ENCODE results near the gene LHX3.

Gene LHX3

DNA sequence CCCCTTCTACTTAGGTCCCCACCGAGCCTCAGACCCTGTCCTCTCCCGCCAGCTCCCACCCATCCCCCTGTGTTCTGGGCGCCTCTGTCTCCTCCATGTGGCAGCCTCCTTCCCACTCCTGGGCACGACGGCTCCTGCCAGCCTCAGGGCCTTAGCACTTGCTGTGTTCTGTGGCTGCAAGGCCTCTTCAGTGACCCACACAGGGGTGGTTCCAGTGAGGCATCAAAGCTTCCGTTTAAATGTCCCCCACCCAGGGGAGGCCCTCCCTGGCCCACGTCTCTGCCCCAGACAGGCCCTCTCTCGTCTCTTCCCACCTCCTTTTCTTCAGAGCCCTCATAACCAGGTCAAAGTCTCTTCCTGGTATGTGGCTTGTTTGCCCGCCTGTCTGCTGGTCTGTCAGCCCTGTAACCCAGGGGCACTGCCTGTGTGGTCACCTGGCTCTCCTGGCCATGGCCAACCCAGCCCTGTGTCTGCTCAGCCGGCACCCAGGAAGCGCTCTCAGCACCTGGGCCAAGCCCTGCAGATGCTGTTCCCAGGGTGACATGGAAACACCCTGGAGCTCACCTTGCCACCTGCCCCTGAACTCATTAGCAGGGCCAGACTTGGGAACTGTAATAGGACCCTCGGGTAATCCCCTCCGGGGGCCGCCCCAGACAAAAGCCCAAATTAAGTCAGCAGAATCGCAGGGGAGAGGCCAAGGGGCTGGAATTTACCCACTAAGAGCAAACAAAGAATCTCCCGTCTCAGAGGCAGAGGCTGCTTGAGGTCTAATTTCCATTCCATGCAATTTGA, 33.7 kb downstream of the LHX3 start:
- FAIRE-seq (no peak), DNase-seq (ENCODE audit: insufficient read length, low spot score) (no peak)
- TF ChIP-seq POLR2A (IDR thresholded peaks at IDR 0.05; ENCODE audit: low read depth, low read length), result no peak

DNA sequence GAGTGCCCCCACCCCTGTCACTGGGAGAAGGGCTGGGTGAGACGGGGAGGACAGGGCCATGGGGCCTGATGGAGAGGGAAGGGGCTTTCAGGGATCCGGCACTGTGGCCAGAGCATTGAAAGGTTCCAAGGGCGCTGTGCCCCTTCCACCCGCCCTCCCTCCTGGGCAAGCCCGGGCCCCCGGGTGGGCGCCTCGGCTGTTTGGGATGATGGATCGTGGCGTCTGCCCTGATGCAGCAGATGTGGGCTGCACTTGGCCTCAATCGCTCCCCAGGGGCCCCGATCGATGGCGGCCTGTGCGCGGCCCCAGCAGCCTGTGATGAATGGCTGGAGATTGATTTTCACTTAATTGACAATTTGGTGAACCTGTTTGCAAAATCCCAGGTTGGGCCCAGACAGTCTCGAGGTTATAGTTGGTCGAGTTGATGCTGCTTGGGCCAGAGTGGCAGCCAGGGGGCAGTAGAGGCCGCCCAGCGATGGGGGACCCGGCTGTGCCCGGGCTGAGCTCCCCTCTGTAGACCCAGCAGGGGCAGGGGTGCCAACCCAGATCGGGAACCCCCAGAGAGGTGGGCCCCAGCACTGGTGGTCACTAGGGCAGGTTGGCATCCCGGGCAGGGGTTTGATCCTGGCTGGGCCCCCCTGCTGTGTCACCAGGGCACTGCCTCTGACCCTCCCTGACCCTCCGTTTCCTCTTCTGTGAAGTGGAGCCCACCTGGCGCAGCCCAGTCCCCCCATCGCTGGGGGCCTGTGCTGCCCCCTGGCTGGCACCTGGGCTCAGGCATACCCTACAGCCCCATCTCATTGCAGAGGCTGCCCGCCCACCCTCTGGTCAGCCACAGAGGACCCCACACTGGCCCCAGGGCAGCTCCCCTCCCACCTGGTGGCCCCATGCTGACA, 34.7 kb downstream of the LHX3 start:
- no peak for TF ChIP-seq POLR2A (IDR thresholded peaks at IDR 0.05; ENCODE audit: low read depth, low read length)
- FAIRE-seq (no peak), DNase-seq (ENCODE audit: insufficient read length, low spot score) (peak; percentile 89)

DNA sequence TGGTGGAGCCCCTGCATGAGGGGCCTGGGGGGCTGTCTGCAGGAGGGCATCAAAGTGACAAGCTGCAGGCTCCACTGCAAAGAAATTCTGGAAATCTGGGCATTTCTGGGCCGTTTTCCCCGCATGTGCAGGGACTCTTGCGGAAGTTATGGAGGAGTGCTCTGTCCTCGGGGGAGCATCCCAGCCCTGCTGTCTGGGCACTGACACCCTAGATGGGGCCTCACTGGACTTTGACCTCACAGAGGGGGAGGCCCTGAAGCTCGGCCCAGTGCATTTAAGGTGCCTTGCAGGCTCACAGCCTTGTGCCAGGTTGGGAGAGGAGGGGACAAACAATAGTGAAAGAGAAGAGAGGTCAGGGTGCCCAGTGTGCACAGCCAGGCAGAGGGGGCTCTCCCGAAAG, 35.4 kb downstream of the LHX3 start:
- FAIRE-seq (no peak), DNase-seq (ENCODE audit: insufficient read length, low spot score) (no peak)
- no peak for TF ChIP-seq POLR2A (IDR thresholded peaks at IDR 0.05; ENCODE audit: low read depth, low read length)

DNA sequence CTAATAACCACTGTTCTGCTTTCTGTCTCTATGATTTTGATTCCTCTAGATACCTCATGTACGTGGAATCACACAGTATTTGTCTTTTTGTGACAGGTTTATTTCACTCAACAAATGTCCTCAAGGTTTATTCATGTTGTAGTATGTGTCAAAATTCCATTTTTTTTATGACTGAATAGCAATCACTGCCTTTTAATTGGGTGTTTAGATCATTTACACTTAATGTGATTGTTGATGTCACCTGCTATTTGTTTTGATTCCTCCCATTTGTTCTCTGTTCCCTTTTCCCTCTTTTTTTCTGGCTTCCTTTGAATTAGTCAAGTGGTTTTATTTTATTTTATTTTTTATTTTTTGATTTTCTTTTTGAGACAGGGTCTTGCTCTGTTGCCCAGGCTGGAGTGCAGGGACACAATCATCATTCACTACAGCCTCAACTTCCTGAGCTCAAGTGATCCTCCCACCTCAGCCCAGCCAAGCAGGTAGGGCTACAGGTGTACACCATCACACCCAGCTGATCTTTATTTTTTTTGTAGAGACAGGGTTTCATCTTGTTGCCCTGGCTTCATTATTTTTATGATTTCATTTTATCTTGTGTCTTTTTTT, 41.6 kb downstream of the LHX3 start:
- no peak for TF ChIP-seq POLR2A (IDR thresholded peaks at IDR 0.05; ENCODE audit: low read depth, low read length)
- FAIRE-seq (no peak), DNase-seq (ENCODE audit: insufficient read length, low spot score) (no peak)

DNA sequence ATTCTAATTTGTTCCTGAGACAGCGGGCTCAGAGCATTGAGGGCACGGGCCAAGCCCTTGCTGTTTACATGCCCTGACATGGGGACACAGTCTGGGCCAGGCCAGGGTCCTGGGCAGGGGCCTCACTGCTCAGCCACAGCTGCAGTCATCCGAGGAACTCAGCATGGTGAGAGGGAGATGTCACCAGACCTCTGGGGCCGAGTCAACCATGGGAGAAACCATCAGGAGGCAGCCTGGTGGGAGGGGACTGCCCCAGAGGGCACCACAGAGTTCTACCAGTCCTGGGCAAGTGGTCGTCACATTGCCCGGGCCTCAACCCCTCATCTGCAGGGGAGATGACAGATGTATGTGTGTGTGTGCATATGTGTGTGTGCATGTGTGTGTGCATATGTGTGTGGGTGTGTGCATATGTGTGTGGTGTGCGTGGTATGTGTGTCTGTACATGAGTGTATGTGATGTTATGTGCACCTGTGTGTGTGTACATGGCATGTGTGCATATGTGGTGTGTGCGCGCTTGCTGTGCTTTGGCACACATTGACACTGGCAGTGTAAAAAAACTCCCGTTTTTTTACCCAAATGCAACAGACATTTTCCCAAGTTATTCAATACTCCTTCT, 43.8 kb downstream of the LHX3 start:
- no peak for DNase-seq (ENCODE audit: insufficient read length, low spot score)
- FAIRE-seq, result peak; percentile 55
- TF ChIP-seq POLR2A (IDR thresholded peaks at IDR 0.05; ENCODE audit: low read depth, low read length), result no peak

DNA sequence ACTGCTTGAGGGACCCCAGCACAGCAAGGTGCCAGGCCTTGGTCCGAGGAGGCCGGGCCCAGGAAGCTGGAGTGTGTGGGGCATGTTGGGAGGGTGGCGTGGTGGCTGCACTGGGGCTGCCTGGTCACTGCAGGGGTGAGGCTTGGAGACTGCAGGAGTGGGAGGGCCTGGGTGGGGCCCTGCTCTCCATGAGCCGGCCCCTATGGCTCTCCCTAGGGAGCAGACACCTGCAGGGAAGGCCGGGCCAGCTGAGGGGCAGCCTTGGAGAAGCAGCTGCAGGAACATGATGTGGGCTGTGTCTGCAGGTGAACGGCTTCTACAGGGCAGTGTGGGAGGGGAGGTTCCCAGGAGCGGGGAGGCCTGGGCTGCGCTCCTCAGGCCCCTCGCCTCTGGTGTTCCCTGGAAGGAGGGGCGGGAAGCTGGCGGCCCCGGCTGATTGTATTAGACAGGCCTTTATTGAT, 44.5 kb downstream of the LHX3 start:
- TF ChIP-seq POLR2A (IDR thresholded peaks at IDR 0.05; ENCODE audit: low read depth, low read length), result no peak
- no peak for DNase-seq (ENCODE audit: insufficient read length, low spot score)
- no peak for FAIRE-seq

DNA sequence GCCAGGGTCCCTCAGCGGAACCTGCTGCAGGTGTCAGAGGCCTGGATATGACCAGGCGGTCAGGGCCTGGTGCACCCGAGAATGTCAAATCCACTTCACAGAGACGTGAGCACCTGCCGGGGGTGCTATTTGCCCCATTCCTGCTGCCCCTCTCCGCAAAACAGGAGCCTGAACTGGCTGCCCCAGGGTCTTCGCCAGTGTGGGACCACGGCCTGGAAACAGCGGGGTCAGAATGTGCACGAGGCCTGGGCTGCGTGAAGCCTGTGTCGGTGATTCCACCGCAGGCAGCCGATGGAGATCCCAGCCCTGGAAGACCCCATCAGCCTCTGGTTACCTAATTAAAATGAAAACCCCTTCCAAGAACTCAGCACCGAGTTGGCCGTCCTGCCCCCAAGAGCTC, 45.1 kb downstream of the LHX3 start:
- FAIRE-seq, result no peak
- DNase-seq (ENCODE audit: insufficient read length, low spot score), result no peak
- no peak for TF ChIP-seq POLR2A (IDR thresholded peaks at IDR 0.05; ENCODE audit: low read depth, low read length)

DNA sequence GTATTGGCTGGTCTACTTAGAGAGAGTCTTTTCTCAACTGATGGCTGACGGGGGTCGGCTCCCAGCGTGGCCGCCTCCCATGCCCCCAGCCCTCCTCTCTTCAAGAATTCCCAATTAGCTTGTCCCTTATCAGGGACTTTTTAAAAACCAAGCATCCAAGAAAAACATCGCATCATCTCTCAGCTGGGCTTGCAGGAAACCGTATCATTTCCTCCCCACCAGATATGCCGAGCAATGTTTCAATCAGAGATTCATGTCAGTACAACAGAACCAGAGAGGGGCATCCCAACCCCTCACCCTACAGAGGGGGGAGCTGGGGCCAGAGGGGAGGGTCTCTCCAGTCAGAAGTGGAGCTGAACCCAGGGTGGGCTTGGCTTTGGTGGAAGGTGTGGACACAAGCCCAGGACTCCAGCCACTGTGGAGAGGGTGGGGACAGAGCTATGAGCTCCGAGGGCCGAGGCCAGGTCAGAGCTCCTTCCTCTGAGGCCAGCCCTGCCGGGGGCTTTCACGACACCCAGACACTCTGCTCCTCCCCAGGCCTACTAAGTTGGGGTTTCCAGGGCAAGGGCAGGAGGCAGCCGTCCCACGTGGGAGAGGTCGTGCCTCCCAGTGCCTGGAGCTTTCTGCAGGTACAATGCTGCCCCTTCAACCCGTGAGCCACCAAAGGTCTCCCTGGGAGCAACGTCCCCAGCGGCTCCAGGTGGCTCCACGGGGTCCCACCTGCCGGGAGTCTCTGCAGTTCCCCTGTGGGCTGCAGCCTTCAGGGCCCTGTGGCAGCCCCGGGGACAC, 47.3 kb downstream of the LHX3 start:
- no peak for FAIRE-seq
- no peak for DNase-seq (ENCODE audit: insufficient read length, low spot score)
- TF ChIP-seq POLR2A (IDR thresholded peaks at IDR 0.05; ENCODE audit: low read depth, low read length), result no peak

DNA sequence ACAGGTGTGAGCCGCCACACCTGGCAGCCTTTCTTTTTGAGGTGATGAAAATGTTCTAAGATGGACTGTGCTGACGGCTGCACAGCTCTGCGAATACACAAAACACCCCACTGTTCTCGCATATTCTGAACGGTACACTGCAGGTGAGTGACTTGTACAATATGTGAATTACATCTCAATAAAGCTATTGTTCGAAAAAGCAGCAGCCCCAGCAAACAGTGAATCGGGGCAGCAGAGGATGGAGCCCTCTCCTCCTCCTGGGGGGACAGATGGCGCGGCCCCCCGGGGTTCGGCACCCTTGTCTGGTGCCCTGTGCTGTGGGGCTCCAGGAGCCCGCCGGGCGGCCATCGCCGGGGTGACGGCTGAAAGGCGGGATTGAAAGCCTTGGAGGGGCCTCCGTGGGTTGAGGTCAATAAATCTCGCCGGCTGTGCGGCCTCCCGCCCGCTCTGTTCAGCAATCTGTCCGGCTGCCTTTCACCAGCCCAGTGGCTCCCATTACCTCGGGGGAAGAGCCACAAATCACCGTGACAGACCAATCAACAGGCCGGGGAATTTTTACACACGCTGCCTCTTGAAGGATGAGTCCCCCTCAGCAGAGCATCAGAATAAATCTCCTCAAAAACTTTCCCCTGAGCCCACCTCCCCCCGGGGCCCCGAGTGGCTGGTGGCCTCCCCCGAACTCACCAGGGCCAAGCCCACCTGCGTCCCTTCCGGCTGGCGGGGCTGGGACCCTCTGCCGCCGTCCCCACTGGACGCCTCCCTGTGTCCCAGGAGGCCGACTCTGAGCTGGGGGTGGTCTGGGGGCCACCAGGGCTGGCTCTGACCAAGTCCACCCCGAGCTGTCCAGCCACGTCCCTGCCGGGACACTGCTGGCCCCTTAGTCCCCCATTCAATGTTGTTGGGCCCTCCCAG, 48.5 kb downstream of the LHX3 start:
- DNase-seq (ENCODE audit: insufficient read length, low spot score) (no peak), FAIRE-seq (no peak)
- TF ChIP-seq POLR2A (IDR thresholded peaks at IDR 0.05; ENCODE audit: low read depth, low read length), result no peak

DNA sequence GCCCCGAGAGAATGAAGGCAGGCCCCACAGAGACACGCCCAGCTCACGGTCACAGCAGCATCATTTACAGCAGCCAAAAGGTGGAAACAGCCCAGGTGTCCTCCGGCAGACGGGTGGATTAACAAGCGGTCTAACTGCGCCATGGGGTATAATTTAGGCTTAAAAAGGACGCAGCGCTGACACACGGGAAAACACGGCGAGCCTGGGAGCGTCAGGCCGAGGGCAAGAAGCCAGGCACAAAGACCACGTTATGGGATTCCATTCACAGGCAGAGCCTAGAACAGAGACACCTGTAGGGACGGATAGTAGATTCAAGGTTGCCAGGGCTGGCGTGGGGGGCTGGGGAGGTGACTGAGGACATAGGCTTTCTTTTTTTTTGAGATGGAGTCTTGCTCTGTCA, 49.4 kb downstream of the LHX3 start:
- FAIRE-seq, result no peak
- DNase-seq (ENCODE audit: insufficient read length, low spot score), result no peak
- no peak for TF ChIP-seq POLR2A (IDR thresholded peaks at IDR 0.05; ENCODE audit: low read depth, low read length)

DNA sequence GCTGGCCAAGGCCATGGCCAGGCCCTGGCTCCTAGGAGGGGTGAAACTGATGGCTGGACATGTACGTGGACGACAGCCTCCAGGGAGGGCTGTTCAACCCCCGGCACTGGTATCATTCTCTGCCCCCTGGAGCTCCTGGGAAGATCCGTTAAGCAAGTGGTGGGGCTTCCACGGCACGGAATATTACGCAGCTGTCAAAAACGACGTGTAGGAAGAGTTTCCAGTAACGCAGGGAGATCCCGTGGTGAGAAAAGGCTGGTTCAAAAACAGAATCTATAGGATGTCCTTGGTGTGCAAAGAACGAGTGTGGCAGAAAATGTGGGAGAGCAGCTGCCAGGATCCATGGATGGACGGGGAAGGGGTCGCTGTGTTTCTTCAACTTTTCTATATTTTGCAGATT, 50.0 kb downstream of the LHX3 start:
- no peak for TF ChIP-seq POLR2A (IDR thresholded peaks at IDR 0.05; ENCODE audit: low read depth, low read length)
- FAIRE-seq (no peak), DNase-seq (ENCODE audit: insufficient read length, low spot score) (no peak)

DNA sequence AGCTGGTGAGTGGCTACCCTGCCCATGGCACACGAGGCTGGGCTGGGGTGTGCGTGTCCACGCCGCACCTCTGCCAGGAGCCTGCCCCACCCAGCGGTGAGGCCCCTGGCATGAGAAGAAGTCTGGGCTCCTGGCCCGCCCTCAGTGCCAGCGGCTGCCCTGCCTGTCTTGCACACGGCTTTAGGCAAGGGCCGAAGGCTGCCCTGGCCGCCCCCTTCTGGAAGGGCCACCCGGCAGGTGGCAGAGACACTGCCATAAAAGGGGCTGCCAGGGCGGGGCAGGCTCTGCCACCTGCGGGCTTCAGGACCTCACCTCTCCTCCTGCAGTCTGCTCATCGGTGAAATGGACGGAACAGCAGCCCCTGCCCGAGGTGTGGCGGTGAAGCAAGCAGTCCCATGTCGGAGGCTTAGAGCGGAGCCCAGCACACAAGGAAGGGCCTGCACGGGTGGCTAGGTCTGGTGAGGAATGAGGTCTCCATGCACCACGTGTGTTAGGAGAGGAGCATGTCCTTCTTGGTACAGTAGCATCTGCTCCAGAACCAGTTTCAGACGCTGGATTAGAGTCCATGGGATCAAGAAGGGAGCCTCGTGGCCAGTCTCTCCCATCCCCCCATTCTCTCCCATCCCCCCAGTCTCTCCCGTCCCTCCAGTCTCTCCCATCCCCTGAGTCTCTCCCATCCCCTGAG, 51.4 kb downstream of the LHX3 start:
- TF ChIP-seq POLR2A (IDR thresholded peaks at IDR 0.05; ENCODE audit: low read depth, low read length), result no peak
- DNase-seq (ENCODE audit: insufficient read length, low spot score), result no peak
- no peak for FAIRE-seq

Data from H54 (cell line).